SU-DHL-6 (cell line): ENCODE measurements around the gene COQ8A.

Source experiments
- H2AFZ ChIP-seq: fragments of 200-600 bp; sonication (generic); 2 replicates; pipeline ENCODE4 v1.6.1; 2014; ENCODE audit warnings: low read depth, mild to moderate bottlenecking, moderate library complexity, mixed read lengths, antibody characterized with exemption, low read length; ENCODE audit not compliant: severe bottlenecking
- H3F3A ChIP-seq: fragments of 200-600 bp; shearing (Covaris generic); 2 replicates; pipeline ENCODE4 v1.6.0; 2016; ENCODE audit warnings: antibody characterized with exemption, mild to moderate bottlenecking; ENCODE audit not compliant: insufficient read depth
- H3K27ac ChIP-seq: fragments of 200-600 bp; sonication (generic); 2 replicates; pipeline ENCODE4 v1.5.1; 2016; ENCODE audit warnings: low read depth, mild to moderate bottlenecking, low read length, moderate library complexity, mixed read lengths
- H3K27me3 ChIP-seq: fragments of 200-600 bp; sonication (generic), shearing (Covaris generic); 2 replicates; pipeline ENCODE4 v1.6.0; 2014; ENCODE audit warnings: mild to moderate bottlenecking, low read length
- H3K36me3 ChIP-seq: fragments of 200-600 bp; sonication (generic); 2 replicates; pipeline ENCODE4 v1.6.1; 2014; ENCODE audit warnings: mild to moderate bottlenecking, low read length, mixed read lengths
- H3K4me2 ChIP-seq: fragments of 300-600, 200-600 bp; shearing (Covaris generic), sonication (generic); 2 replicates; pipeline ENCODE4 v1.6.0; 2014; ENCODE audit warnings: low read length, low read depth, mild to moderate bottlenecking; ENCODE audit not compliant: poor library complexity, severe bottlenecking
- H3K4me3 ChIP-seq: fragments of 200-600 bp; sonication (generic); 2 replicates; pipeline ENCODE4 v1.5.1; 2014; ENCODE audit warnings: antibody characterized with exemption, low read length, mild to moderate bottlenecking, mixed read lengths; ENCODE audit not compliant: insufficient read depth, poor library complexity, severe bottlenecking
- H3K79me2 ChIP-seq: fragments of 200-600 bp; sonication (generic); 2 replicates; pipeline ENCODE4 v1.6.1; 2014; ENCODE audit warnings: mild to moderate bottlenecking, low read length, moderate library complexity; ENCODE audit not compliant: insufficient read depth
- H3K9ac ChIP-seq: fragments of 200-600 bp; sonication (generic); 2 replicates; pipeline ENCODE4 v1.7.0; 2014; ENCODE audit warnings: mild to moderate bottlenecking, low read length
- H3K9me2 ChIP-seq: fragments of 200-600 bp; sonication (generic); replicated peaks from 2 replicates; pipeline ENCODE4 v1.6.1; 2014; ENCODE audit warnings: low read length; ENCODE audit not compliant: insufficient read depth
- H3K9me3 ChIP-seq: fragments of 200-600 bp; sonication (generic); 2 replicates; pipeline ENCODE4 v1.6.1; 2014; ENCODE audit warnings: low read length, mixed read lengths; ENCODE audit not compliant: insufficient read depth
- H4K20me1 ChIP-seq: fragments of 200-600 bp; sonication (generic); 2 replicates; pipeline ENCODE4 v1.6.1; 2014; ENCODE audit warnings: low read depth, mild to moderate bottlenecking, antibody characterized with exemption, low read length, moderate library complexity, mixed read lengths
- EZH2phosphoT487 ChIP-seq: fragments of 200-600 bp; sonication (generic), shearing (Covaris generic); conservative IDR thresholded peaks from 2 replicates; pipeline ENCODE4 v1.6.1; 2018; ENCODE audit warnings: mild to moderate bottlenecking, antibody characterized with exemption, low read length, moderate library complexity, mixed read lengths
- TF ChIP-seq, protein P1 (sequence below): fragments of 200-600 bp; sonication (generic); IDR thresholded peaks from one replicate; pipeline ENCODE4 v1.5.1; 2017; ENCODE audit warnings: antibody characterized with exemption, mild to moderate bottlenecking, low read length, moderate library complexity; ENCODE audit not compliant: insufficient read depth, poor library complexity, severe bottlenecking

COQ8A gene

DNA sequence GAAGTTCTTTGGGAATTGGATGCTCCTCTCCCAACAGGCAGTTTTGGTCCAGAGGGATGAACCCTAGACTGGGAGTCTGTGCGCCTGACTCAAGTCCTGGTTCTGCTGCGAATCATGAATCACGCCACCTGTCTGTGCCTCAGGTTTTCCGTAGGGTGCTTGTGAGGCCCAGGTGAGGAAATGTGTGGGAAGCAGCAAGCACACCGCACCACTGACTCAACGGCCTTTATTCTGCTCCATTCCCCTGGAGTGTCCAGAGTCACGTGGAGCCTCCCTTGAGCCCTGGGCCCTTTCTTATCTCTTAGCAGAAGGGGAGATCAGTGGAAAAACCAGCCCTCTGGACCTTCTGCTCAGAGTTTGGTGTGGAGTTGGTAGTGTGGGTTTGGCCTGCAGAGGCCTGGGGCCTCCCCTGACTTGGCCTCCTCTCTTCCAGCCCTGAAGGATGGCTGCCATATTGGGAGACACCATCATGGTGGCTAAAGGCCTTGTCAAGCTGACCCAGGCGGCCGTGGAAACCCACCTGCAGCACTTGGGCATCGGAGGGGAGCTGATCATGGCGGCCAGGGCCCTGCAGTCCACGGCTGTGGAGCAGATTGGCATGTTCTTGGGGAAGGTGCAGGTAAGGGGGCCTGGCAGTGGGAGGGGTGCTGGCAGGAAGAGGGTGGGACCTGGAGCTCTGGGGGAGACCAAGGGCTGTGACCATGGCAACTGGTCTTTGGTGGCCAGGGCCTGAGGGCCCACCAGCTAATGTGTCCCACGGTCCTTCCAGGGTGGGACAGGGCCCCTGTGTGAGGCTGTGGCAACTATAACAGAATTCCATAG, 21.1 kb downstream of the COQ8A start:
- TF ChIP-seq EZH2phosphoT487, result no peak
- no peaks in the 10 kb centered on the region for H3K79me2 ChIP-seq

DNA sequence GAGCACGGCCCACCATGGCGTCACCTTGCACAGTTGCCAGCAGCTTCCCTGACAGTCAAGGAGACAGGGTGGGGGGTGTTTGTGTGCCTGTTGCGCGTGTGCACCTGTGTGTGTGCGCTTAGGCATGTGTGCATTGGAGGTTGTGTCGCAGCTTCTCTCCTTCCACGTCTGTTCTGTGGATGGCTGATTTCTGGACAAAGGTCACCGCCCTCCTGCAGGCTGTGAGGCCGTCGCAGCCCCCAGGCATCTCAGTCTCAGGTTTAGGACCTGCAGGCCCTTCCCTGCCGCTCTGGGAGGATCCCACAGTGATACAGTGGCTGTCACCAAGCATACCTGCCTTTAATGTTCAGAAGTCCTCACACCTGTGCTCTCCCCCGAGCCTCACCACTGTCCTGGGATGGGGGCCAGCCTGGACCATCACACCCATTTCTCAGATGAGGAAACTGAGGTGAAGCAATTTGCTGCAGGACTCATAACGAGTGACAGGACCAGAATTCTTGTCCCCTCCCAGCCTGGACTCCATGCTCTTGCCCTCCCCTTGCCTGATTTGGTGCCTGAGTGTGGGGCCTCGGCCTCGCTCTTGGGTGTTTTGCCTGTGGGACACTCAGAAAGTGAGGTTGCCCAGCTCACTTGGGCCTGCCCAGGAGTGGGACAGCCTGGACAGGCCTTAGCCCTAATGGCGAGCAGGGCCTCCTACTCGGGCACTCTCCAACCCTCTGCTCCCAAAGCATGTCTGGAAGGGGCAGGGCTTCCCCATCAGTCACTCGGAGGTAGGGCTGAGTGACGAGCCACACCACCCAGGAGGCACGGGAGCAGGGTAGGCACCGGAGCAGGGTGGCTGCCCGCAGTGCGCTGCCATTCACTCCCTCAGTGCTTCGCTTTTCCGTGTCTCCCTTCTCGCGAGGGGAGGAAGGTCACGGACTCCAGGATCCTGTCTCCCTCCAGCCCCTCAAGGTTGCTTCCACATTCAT, 22.6 kb downstream of the COQ8A start:
- Histone ChIP-seq H2AFZ (no peak overlapping the region), H3K4me2 (no peak overlapping the region), H3K9me2 (no peaks in the 10 kb centered on the region), H3K4me3 (no peak overlapping the region), H3K27ac (no peak overlapping the region), H3K27me3 (no peaks in the 10 kb centered on the region), H4K20me1 (no peaks in the 10 kb centered on the region), H3K9me3 (no peaks in the 10 kb centered on the region), H3K79me2 (no peaks in the 10 kb centered on the region), H3F3A (no peaks in the 10 kb centered on the region), H3K9ac (no peak overlapping the region), H3K36me3 (no peaks in the 10 kb centered on the region)
- TF ChIP-seq, protein P1, sequence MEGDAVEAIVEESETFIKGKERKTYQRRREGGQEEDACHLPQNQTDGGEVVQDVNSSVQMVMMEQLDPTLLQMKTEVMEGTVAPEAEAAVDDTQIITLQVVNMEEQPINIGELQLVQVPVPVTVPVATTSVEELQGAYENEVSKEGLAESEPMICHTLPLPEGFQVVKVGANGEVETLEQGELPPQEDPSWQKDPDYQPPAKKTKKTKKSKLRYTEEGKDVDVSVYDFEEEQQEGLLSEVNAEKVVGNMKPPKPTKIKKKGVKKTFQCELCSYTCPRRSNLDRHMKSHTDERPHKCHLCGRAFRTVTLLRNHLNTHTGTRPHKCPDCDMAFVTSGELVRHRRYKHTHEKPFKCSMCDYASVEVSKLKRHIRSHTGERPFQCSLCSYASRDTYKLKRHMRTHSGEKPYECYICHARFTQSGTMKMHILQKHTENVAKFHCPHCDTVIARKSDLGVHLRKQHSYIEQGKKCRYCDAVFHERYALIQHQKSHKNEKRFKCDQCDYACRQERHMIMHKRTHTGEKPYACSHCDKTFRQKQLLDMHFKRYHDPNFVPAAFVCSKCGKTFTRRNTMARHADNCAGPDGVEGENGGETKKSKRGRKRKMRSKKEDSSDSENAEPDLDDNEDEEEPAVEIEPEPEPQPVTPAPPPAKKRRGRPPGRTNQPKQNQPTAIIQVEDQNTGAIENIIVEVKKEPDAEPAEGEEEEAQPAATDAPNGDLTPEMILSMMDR, result no peak
- no peak for TF ChIP-seq EZH2phosphoT487

More for the DNA sequence above, 21.1 kb downstream of the COQ8A start:
- Histone ChIP-seq H3K9me2 (no peaks in the 10 kb centered on the region), H3K9ac (no peak overlapping the region), H3F3A (no peaks in the 10 kb centered on the region), H3K4me3 (no peak overlapping the region), H2AFZ (no peak overlapping the region), H3K27me3 (no peaks in the 10 kb centered on the region), H3K4me2 (no peak overlapping the region), H3K9me3 (no peaks in the 10 kb centered on the region), H3K27ac (no peak overlapping the region), H3K36me3 (no peaks in the 10 kb centered on the region), H4K20me1 (no peaks in the 10 kb centered on the region)

DNA sequence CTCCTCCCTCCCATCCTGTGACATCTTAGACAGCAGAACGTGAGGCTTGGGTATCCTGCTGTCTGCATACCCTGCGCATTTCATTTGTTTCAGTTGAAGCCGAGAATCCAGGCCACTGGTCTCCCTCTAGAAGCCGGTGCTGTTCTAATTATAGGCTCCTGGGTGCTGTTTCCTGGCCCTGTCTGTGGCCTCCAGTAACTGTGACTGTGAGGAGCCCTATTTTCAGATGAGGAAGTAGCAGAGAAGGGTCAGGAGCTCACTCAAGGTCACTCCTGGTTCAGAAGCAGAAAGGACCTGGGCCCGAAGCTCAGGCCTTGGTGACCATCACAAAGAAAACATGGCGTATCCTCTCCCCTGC, 24.0 kb downstream of the COQ8A start:
- no peaks in the 10 kb centered on the region for H3K79me2 ChIP-seq
- H3K9ac ChIP-seq, result no peak overlapping the region
- H3K4me2 ChIP-seq, result no peak overlapping the region
- no peaks in the 10 kb centered on the region for H3K36me3 ChIP-seq
- H3F3A ChIP-seq, result no peaks in the 10 kb centered on the region
- no peaks in the 10 kb centered on the region for H3K27me3 ChIP-seq
- no peak overlapping the region for H3K4me3 ChIP-seq
- H2AFZ ChIP-seq, result no peak overlapping the region
- no peaks in the 10 kb centered on the region for H4K20me1 ChIP-seq
- TF ChIP-seq EZH2phosphoT487, result no peak
- TF ChIP-seq, protein P1, result no peak
- no peaks in the 10 kb centered on the region for H3K9me2 ChIP-seq
- H3K27ac ChIP-seq, result no peak overlapping the region
- H3K9me3 ChIP-seq, result no peaks in the 10 kb centered on the region
